ENCODE results near the gene NAT8. TPM values are rescaled to one million over a fixed set of nuclear protein-coding genes. Genes with fewer than 3 reads are reported as not detected.
"Not testable (repeated sequence)": the region's sequence is repeated elsewhere in the genome, so short reads cannot be mapped to it uniquely, and the experiment has no call there.

NAT8 gene
- total and polyA plus RNA-seq, 2 of the 8 experiments (the other 6 are each of a cell fraction or from before 2014, with no cell fraction given) = not detected

GRCh38 chr2:73624625-73625024 is 17.6 kb downstream of the NAT8 start:
- H3K4ac ChIP-seq (replicated peaks; ENCODE audit: insufficient read length, low read depth, low read length); H3K27ac ChIP-seq (ENCODE audit: low read depth, low read length); H2BK12ac ChIP-seq (ENCODE audit: low read depth, low read length); H3K14ac ChIP-seq (ENCODE audit: insufficient read length); H3K27me3 ChIP-seq (replicated peaks in 1 of 4; ENCODE audit: control insufficient read depth in 3 of 4, extremely low read depth in 1 of 4, insufficient read depth in 3 of 4, low read length in 3 of 4); CTCF ChIA-PET (ENCODE audit: partially characterized antibody); H2BK20ac ChIP-seq (ENCODE audit: low read length); H4K8ac ChIP-seq (ENCODE audit: extremely low read depth, insufficient read depth, low read length); H3K79me1 ChIP-seq (ENCODE audit: low read depth, low read length); H4K5ac ChIP-seq (ENCODE audit: insufficient read length, low read depth, low read length); H3K4me1 ChIP-seq (replicated peaks in 1 of 4; ENCODE audit: control insufficient read depth in 3 of 4, insufficient read depth in 4 of 4, low read length in 3 of 4); H3K36me3 ChIP-seq (ENCODE audit: control insufficient read depth in 2 of 4, insufficient read depth in 4 of 4, low read length in 3 of 4); H3K9me3 ChIP-seq (ENCODE audit: insufficient read depth in 2 of 2, low read depth in 1 of 2, low read length in 1 of 2); H4K20me1 ChIP-seq (replicated peaks in 1 of 2; ENCODE audit: control insufficient read depth in 1 of 2, insufficient read depth in 2 of 2, low read length in 2 of 2); H3K56ac ChIP-seq (replicated peaks; ENCODE audit: insufficient read length, low read depth, low read length); H2AFZ ChIP-seq (ENCODE audit: low read length); H3K4me3 ChIP-seq (ENCODE audit: extremely low read depth in 1 of 4, insufficient read depth in 2 of 4, low read depth in 3 of 4, low read length in 4 of 4); H3K18ac ChIP-seq (ENCODE audit: extremely low read depth, low read length); H2AK5ac ChIP-seq (ENCODE audit: low read depth, low read length); POLR2A ChIA-PET (ENCODE audit: partially characterized antibody); H2BK15ac ChIP-seq (ENCODE audit: low read length); H3K23ac ChIP-seq (ENCODE audit: insufficient read length); DNase-seq (ENCODE audit: low read depth in 1 of 2, low spot score in 2 of 2); H3K79me2 ChIP-seq (ENCODE audit: control insufficient read depth in 1 of 2, insufficient read depth in 2 of 2, low read length in 2 of 2); H2BK120ac ChIP-seq (replicated peaks; ENCODE audit: low read depth, low read length); H3K9ac ChIP-seq (replicated peaks in 1 of 4; ENCODE audit: extremely low read depth in 1 of 4, low read depth in 3 of 4, low read length in 3 of 4); H2BK5ac ChIP-seq (ENCODE audit: low read depth, low read length); H4K91ac ChIP-seq (replicated peaks; ENCODE audit: insufficient read length, low read length); H3K23me2 ChIP-seq (ENCODE audit: low read depth, low read length); H3K4me2 ChIP-seq (ENCODE audit: insufficient read depth in 1 of 2, low read depth in 2 of 2, low read length in 2 of 2): not testable (repeated sequence)
- 48% methylated on average over 4 of the region's 9 CpGs; no CpG with 5 or more reads in 1 of the 2 experiments for WGBS, 2 experiments (ENCODE audit: extremely low coverage in 1 of 2, insufficient coverage in 1 of 2, insufficient read length in 1 of 2, insufficient replicate concordance in 2 of 2, low coverage in 1 of 2, low lambda C conversion rate in 2 of 2, missing lambda C conversion rate in 1 of 2)
- peak; percentile 57 for FAIRE-seq

GRCh38 chr2:73624036-73624435 is 18.2 kb downstream of the NAT8 start:
- FAIRE-seq; H3K79me2 ChIP-seq (ENCODE audit: control insufficient read depth in 1 of 2, insufficient read depth in 2 of 2, low read length in 2 of 2); H3K4ac ChIP-seq (replicated peaks; ENCODE audit: insufficient read length, low read depth, low read length); H3K14ac ChIP-seq (ENCODE audit: insufficient read length); H2BK15ac ChIP-seq (ENCODE audit: low read length); H3K9me3 ChIP-seq (ENCODE audit: insufficient read depth in 2 of 2, low read depth in 1 of 2, low read length in 1 of 2); H3K4me1 ChIP-seq (replicated peaks in 1 of 4; ENCODE audit: control insufficient read depth in 3 of 4, insufficient read depth in 4 of 4, low read length in 3 of 4); H3K9ac ChIP-seq (replicated peaks in 1 of 4; ENCODE audit: extremely low read depth in 1 of 4, low read depth in 3 of 4, low read length in 3 of 4); POLR2A ChIA-PET (ENCODE audit: partially characterized antibody); H4K91ac ChIP-seq (replicated peaks; ENCODE audit: insufficient read length, low read length); H3K18ac ChIP-seq (ENCODE audit: extremely low read depth, low read length); H4K20me1 ChIP-seq (replicated peaks in 1 of 2; ENCODE audit: control insufficient read depth in 1 of 2, insufficient read depth in 2 of 2, low read length in 2 of 2); H3K36me3 ChIP-seq (ENCODE audit: control insufficient read depth in 2 of 4, insufficient read depth in 4 of 4, low read length in 3 of 4); H2BK120ac ChIP-seq (replicated peaks; ENCODE audit: low read depth, low read length); H2BK20ac ChIP-seq (ENCODE audit: low read length); H2BK12ac ChIP-seq (ENCODE audit: low read depth, low read length); H3K79me1 ChIP-seq (ENCODE audit: low read depth, low read length); H3K23me2 ChIP-seq (ENCODE audit: low read depth, low read length); H2BK5ac ChIP-seq (ENCODE audit: low read depth, low read length); H3K56ac ChIP-seq (replicated peaks; ENCODE audit: insufficient read length, low read depth, low read length); H2AK5ac ChIP-seq (ENCODE audit: low read depth, low read length); DNase-seq (ENCODE audit: low read depth in 1 of 2, low spot score in 2 of 2); H4K8ac ChIP-seq (ENCODE audit: extremely low read depth, insufficient read depth, low read length); H2AFZ ChIP-seq (ENCODE audit: low read length); H3K27ac ChIP-seq (ENCODE audit: low read depth, low read length); H3K23ac ChIP-seq (ENCODE audit: insufficient read length); H3K4me3 ChIP-seq (ENCODE audit: extremely low read depth in 1 of 4, insufficient read depth in 2 of 4, low read depth in 3 of 4, low read length in 4 of 4); H3K27me3 ChIP-seq (replicated peaks in 1 of 4; ENCODE audit: control insufficient read depth in 3 of 4, extremely low read depth in 1 of 4, insufficient read depth in 3 of 4, low read length in 3 of 4); H3K4me2 ChIP-seq (ENCODE audit: insufficient read depth in 1 of 2, low read depth in 2 of 2, low read length in 2 of 2); H4K5ac ChIP-seq (ENCODE audit: insufficient read length, low read depth, low read length): not testable (repeated sequence)
- CTCF ChIA-PET (ENCODE audit: partially characterized antibody) = interaction anchor here (1.1 kb wide), 1 partner anchor 10 kb away, joined by 3 read pairs; no protein-coding TSS in a partner anchor
